SK-N-MC (cell line): ENCODE data around the gene MAML2.

Experiments used
- DNase-seq: peaks from one replicate; pipeline ENCODE4 v3.0.0-alpha.2; 2011; ENCODE audit warnings: low read depth, low spot score
- H3K27ac ChIP-seq: fragments of 200-600 bp; sonication (generic); 2 replicates; pipeline ENCODE4 v1.5.1; 2016; ENCODE audit warnings: mixed run types
- H3K36me3 ChIP-seq: fragments of 200-600 bp; sonication (generic); 2 replicates; pipeline ENCODE4 v1.6.1; 2017; ENCODE audit warnings: antibody characterized with exemption, low read length, mixed read lengths; ENCODE audit not compliant: insufficient read depth
- H3K4me3 ChIP-seq: fragments of 200-600 bp; sonication (generic); 2 replicates; pipeline ENCODE4 v1.5.1; 2016
- H3K9ac ChIP-seq: fragments of 200-600 bp; sonication (generic); 2 replicates; pipeline ENCODE4 v1.8.0; 2017; ENCODE audit warnings: mixed run types, mixed read lengths; ENCODE audit not compliant: insufficient read length
- H3K9me3 ChIP-seq: fragments of 200-600 bp; sonication (generic); 2 replicates; pipeline ENCODE4 v1.6.1; 2017; ENCODE audit warnings: low read depth, mild to moderate bottlenecking, antibody characterized with exemption, low read length, moderate library complexity, mixed read lengths
- EZH2 ChIP-seq: fragments of 200-600 bp; sonication (generic); IDR thresholded peaks from one replicate; pipeline ENCODE4 v1.6.1; 2017; ENCODE audit warnings: antibody characterized with exemption
- FOXP2 ChIP-seq: optimal IDR thresholded peaks from 2 replicates; pipeline ENCODE3; 2011; ENCODE audit warnings: mild to moderate bottlenecking, moderate library complexity; ENCODE audit not compliant: insufficient read depth; ENCODE audit errors: extremely low read length, control extremely low read depth
- POLR2AphosphoS5 ChIP-seq: IDR thresholded peaks from 2 replicates; pipeline ENCODE4 v1.6.1; 2012; ENCODE audit warnings: mild to moderate bottlenecking, low read depth, low read length, borderline replicate concordance

Gene MAML2

GRCh38 chr11:96161307-96162089 is 181.5 kb downstream of the MAML2 start:
- Histone ChIP-seq H3K9ac (no peak overlapping the region), H3K9me3 (no peaks in the 10 kb centered on the region), H3K27ac (no peak overlapping the region), H3K36me3 (no peaks in the 10 kb centered on the region), H3K4me3 (peak overlapping the region; percentile 29; the same call in 1 of the 2 replicates)
- TF ChIP-seq POLR2AphosphoS5 (no peak), FOXP2 (no peak), EZH2 (no peak)
- DNase-seq, result no peak

GRCh38 chr11:96160732-96161306 is 182.2 kb downstream of the MAML2 start:
- H3K4me3 ChIP-seq, result no peak overlapping the region
- no peaks in the 10 kb centered on the region for H3K9me3 ChIP-seq
- DNase-seq, result no peak
- TF ChIP-seq POLR2AphosphoS5 (no peak), EZH2 (no peak), FOXP2 (no peak)
- H3K27ac ChIP-seq, result no peak overlapping the region
- H3K36me3 ChIP-seq, result no peaks in the 10 kb centered on the region
- H3K9ac ChIP-seq, result no peak overlapping the region

DNA sequence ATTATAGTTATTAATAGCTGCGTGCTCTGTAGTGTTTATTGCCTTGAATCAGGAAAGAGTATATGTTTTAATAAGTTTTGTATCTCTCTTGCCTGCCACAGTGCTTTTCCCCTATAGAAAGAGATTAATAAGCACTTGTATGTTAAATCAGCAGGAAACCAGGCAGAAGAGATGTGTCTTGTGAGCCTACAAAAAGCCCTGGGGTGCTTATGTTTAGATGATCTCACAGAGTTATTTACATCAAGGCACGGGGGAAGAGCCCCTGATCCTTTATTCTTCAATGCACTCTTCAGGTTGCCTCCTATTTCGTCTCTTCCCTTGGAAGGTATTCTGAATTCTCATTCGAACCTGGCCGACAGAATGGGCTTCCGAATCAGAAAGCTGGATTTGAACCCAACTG is 183.0 kb downstream of the MAML2 start:
- TF ChIP-seq POLR2AphosphoS5 (no peak), FOXP2 (no peak), EZH2 (no peak)
- Histone ChIP-seq H3K27ac (no peak overlapping the region), H3K4me3 (no peak overlapping the region), H3K9ac (no peak overlapping the region), H3K36me3 (no peaks in the 10 kb centered on the region), H3K9me3 (no peaks in the 10 kb centered on the region)
- no peak for DNase-seq

DNA sequence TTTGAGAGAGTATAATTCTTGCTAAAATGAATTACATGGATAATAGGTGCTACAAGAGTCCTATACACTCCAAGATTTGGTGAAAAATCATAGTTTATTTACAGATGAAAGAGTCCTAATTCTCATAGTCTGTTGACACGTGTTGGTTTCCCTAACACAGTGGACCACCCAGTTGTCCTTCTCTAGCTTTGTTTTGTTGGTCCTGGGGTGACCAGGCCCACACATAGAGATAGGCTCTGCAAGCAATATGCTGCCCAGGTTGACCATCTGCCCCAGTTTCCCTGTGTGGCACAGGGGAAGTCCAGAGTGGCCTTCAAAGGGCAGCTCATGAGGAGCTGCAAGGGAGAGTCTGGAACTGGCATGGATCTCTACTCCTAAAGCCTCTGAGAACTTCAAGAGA is 184.9 kb downstream of the MAML2 start:
- no peaks in the 10 kb centered on the region for H3K9me3 ChIP-seq
- no peaks in the 10 kb centered on the region for H3K36me3 ChIP-seq
- no peak overlapping the region for H3K9ac ChIP-seq
- no peak overlapping the region for H3K4me3 ChIP-seq
- TF ChIP-seq POLR2AphosphoS5, result no peak
- no peak for TF ChIP-seq FOXP2
- no peak for TF ChIP-seq EZH2
- H3K27ac ChIP-seq, result no peak overlapping the region
- DNase-seq, result no peak

DNA sequence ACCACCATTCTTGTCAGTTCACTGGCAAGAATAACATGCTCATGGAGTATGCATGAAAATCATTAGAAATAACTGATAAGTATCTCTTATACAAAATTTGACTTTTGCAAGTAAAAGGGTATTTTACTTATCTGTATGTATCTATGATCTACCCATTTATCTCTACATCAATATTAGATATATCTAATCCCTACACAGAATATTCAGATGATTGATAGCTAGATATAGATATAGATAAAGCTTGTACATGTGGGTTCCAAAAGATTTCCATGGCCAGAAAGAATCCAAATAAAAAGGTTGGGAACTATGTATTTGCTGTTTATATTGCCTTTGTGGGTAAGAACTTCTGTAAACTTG is 185.5 kb downstream of the MAML2 start:
- Histone ChIP-seq H3K4me3 (no peak overlapping the region), H3K9ac (no peak overlapping the region), H3K36me3 (no peaks in the 10 kb centered on the region), H3K27ac (no peak overlapping the region), H3K9me3 (no peaks in the 10 kb centered on the region)
- no peak for DNase-seq
- TF ChIP-seq POLR2AphosphoS5 (no peak), FOXP2 (no peak), EZH2 (no peak)

- H3K9me3 ChIP-seq, result no peaks in the 10 kb centered on the region
- DNase-seq, result no peak
- no peaks in the 10 kb centered on the region for H3K36me3 ChIP-seq
- TF ChIP-seq EZH2 (no peak), FOXP2 (no peak), POLR2AphosphoS5 (no peak)
- H3K27ac ChIP-seq, result no peak overlapping the region
- no peak overlapping the region for H3K9ac ChIP-seq
- H3K4me3 ChIP-seq, result no peak overlapping the region
These were observed 186.6 kb downstream of the MAML2 start for GRCh38 chr11:96156379-96156722.

- TF ChIP-seq POLR2AphosphoS5 (no peak), EZH2 (no peak), FOXP2 (no peak)
- Histone ChIP-seq H3K27ac (no peak overlapping the region), H3K36me3 (no peaks in the 10 kb centered on the region), H3K4me3 (no peak overlapping the region), H3K9me3 (no peaks in the 10 kb centered on the region), H3K9ac (no peak overlapping the region)
- no peak for DNase-seq
These were observed 187.2 kb downstream of the MAML2 start for GRCh38 chr11:96155627-96156378.

DNA sequence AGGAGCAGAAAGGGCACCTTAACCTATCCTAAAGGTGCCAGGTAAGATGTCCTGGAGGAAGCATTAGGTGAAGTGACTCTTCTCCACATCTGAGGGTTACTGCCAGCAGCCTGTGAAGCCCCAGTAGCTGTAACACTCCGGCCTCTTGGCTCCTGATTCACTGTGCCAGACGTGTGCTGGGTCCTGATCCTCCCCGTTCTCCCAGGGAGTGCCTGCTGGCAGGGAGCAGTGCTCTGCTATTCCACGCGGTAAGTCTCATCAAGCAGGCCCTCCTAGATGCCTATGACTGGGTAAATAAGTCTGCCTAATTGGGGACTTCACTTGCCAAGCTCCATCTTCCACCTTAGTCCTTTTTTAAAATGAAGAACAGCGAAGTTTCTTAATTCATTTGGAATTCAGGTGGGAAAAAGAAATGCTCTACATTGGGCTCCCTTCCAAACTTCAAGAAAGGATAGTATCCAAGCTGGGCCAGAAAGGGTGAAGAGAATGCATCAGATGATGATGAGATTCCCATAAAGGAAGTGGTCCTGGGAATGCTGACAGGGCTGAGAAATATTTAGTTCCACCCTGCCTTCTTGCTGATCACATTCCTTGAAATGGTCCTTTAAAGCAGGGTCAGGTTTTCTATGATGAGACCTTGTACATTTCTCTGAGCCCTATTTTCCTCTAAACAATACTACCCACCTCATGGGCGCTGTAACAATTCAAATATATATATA is 188.0 kb downstream of the MAML2 start:
- no peak for DNase-seq
- Histone ChIP-seq H3K9ac (no peak overlapping the region), H3K27ac (no peak overlapping the region), H3K36me3 (no peaks in the 10 kb centered on the region), H3K9me3 (no peaks in the 10 kb centered on the region), H3K4me3 (no peak overlapping the region)
- no peak for TF ChIP-seq EZH2
- TF ChIP-seq FOXP2, result no peak
- no peak for TF ChIP-seq POLR2AphosphoS5
